GM10266 (cell line): ENCODE results near the gene RALA.
A peak's percentile ranks its signal among the peaks of the same experiment; 100 is the strongest.

Source experiments
- DNase-seq: peaks from one replicate; pipeline ENCODE4 v3.0.0; 2012; ENCODE audit errors: extremely low spot score
- CTCF ChIP-seq: IDR thresholded peaks from 2 replicates; pipeline ENCODE4 v1.5.1; 2012; ENCODE audit warnings: mild to moderate bottlenecking, low read depth; ENCODE audit not compliant: control insufficient read depth, insufficient read depth; ENCODE audit errors: missing control alignments

RALA gene

GRCh38 chr7:39587393-39587792 is 36.0 kb upstream of the RALA start:
- no peak for DNase-seq
- no peak for TF ChIP-seq CTCF

GRCh38 chr7:39588416-39588815 is 35.0 kb upstream of the RALA start:
- no peak for TF ChIP-seq CTCF

GRCh38 chr7:39589323-39590111 is 33.9 kb upstream of the RALA start:
- DNase-seq: peak; percentile 56
- TF ChIP-seq CTCF: no peak

More at GRCh38 chr7:39588416-39588815, 35.0 kb upstream of the RALA start:
- DNase-seq: no peak

- TF ChIP-seq CTCF: no peak
- no peak for DNase-seq
These were observed 30.8 kb upstream of the RALA start for GRCh38 chr7:39592586-39592985.

GRCh38 chr7:39594988-39595620 is 28.3 kb upstream of the RALA start:
- no peak for DNase-seq
- TF ChIP-seq CTCF: no peak

GRCh38 chr7:39602351-39602750 is 21.0 kb upstream of the RALA start:
- DNase-seq: no peak
- no peak for TF ChIP-seq CTCF

GRCh38 chr7:39603924-39604323 is 19.4 kb upstream of the RALA start:
- TF ChIP-seq CTCF: no peak
- no peak for DNase-seq
